Breast epithelium (tissue), 3 donors: ENCODE measurements around the gene S1PR4.

Source experiments
- POLR2A ChIP-seq: fragments of 450-650 bp; IDR thresholded peaks from one replicate; pipeline ENCODE4 v1.6.1; 2016; ENCODE audit warnings: antibody characterized with exemption, mild to moderate bottlenecking, moderate library complexity
- TF ChIP-seq, protein P1 (sequence below), 3 donors: fragments of 450-650 bp; IDR thresholded peaks; one replicate each; pipeline ENCODE4 v1.5.1; 2016 to 2017; ENCODE audit warnings: antibody characterized with exemption in 3 of 3, mild to moderate bottlenecking in 3 of 3, moderate library complexity in 3 of 3

DNA sequence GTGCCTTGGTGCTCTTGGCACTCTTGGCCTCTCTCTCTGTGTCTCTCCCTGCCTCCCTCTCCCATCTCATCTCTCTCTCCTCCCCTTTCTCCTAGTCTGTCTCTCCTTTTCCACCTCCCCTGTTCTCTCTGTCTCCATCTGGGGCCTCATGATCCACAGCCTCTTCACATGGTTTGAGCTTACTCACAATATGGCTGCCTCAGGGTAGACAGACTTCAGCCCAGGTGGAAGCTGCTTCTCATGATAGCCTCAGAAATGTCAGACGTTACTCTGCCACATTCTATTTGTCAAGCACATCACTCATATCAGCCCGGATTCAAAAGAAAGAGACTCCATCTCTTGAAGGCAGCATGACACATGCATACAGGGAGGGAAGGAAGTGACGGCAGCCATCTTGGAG, 18.4 kb upstream of the S1PR4 start:
- TF ChIP-seq, protein P1, sequence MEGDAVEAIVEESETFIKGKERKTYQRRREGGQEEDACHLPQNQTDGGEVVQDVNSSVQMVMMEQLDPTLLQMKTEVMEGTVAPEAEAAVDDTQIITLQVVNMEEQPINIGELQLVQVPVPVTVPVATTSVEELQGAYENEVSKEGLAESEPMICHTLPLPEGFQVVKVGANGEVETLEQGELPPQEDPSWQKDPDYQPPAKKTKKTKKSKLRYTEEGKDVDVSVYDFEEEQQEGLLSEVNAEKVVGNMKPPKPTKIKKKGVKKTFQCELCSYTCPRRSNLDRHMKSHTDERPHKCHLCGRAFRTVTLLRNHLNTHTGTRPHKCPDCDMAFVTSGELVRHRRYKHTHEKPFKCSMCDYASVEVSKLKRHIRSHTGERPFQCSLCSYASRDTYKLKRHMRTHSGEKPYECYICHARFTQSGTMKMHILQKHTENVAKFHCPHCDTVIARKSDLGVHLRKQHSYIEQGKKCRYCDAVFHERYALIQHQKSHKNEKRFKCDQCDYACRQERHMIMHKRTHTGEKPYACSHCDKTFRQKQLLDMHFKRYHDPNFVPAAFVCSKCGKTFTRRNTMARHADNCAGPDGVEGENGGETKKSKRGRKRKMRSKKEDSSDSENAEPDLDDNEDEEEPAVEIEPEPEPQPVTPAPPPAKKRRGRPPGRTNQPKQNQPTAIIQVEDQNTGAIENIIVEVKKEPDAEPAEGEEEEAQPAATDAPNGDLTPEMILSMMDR (IDR thresholded peaks at IDR 0.05), result no peak
- TF ChIP-seq POLR2A, result no peak
